22Rv1 (cell line): Measurements from ENCODE around the gene DNMBP.

ENCODE experiments used
- CTCF ChIP-seq: fragments of 450-650 bp; IDR thresholded peaks from 2 replicates; pipeline ENCODE4 v1.5.1; 2017; ENCODE audit warnings: mild to moderate bottlenecking
- ZFX ChIP-seq: fragments of 450-650 bp; IDR thresholded peaks from 2 replicates; pipeline ENCODE4 v1.6.1; 2017; ENCODE audit warnings: antibody characterized with exemption, borderline replicate concordance

GRCh38 chr10:100033766-100034418 lies 24.1 kb upstream of the DNMBP start:
- TF ChIP-seq CTCF (no peak), ZFX (no peak)
